SK-N-SH treated with all-trans-retinoic acid at 6 μM for 48 hours (cell line): ENCODE data around the gene C3orf85.

Experiments
- ARNTL ChIP-seq: fragments of 450-650 bp; formaldehyde crosslinking; IDR thresholded peaks from 2 replicates; pipeline ENCODE4 v1.5.0; 2020; ENCODE audit warnings: low read depth, mild to moderate bottlenecking, moderate library complexity, borderline replicate concordance
- CREB5 ChIP-seq: fragments of 250-450 bp; sonication (Bioruptor Pico); IDR thresholded peaks from 2 replicates; pipeline ENCODE4 v1.5.1; 2020; ENCODE audit warnings: low read depth, mild to moderate bottlenecking, moderate library complexity
- PATZ1 ChIP-seq: fragments of 250-450 bp; sonication (Bioruptor Pico); IDR thresholded peaks from 2 replicates; pipeline ENCODE4 v1.8.0; 2020; ENCODE audit warnings: mild to moderate bottlenecking, moderate library complexity, borderline replicate concordance
- SNAI2 ChIP-seq: fragments of 250-450 bp; sonication (Bioruptor Pico); IDR thresholded peaks from 2 replicates; pipeline ENCODE4 v1.5.0; 2020; ENCODE audit warnings: mild to moderate bottlenecking, moderate library complexity
- ZFP3 ChIP-seq: fragments of 250-450 bp; sonication (Bioruptor Pico); IDR thresholded peaks from 2 replicates; pipeline ENCODE4 v1.5.0; 2020; ENCODE audit warnings: mild to moderate bottlenecking, moderate library complexity

- TF ChIP-seq ARNTL (CRISPR knock-in tag) (no peak), ZFP3 (CRISPR knock-in tag) (no peak), CREB5 (CRISPR knock-in tag) (no peak), SNAI2 (no peak), PATZ1 (CRISPR knock-in tag) (no peak)
Observed at GRCh38 chr3:109117939-109118338, 18.6 kb upstream of the C3orf85 start, which contains the start of gene MORC1.
